Glutamatergic neuron (in vitro differentiated cells): ENCODE measurements around the gene NOD1. TPM values are rescaled to one million over a fixed set of nuclear protein-coding genes. Genes with fewer than 3 reads are reported as not detected.
"Not testable (repeated sequence)": the region's sequence is repeated elsewhere in the genome, so short reads cannot be mapped to it uniquely, and the experiment has no call there.

Experiments used
- DNase-seq: peaks from one replicate; pipeline ENCODE4 v3.0.0; 2022
- H3K27ac Mint-ChIP-seq: one replicate; pipeline ENCODE4 v1.8.0; 2020; ENCODE audit warnings: mild to moderate bottlenecking, mixed read lengths, inconsistent platforms; ENCODE audit not compliant: unreplicated experiment
- H3K27me3 Mint-ChIP-seq: one replicate; pipeline ENCODE4 v1.8.0; 2020; ENCODE audit warnings: mild to moderate bottlenecking, moderate library complexity, mixed read lengths, inconsistent platforms; ENCODE audit not compliant: unreplicated experiment
- H3K36me3 Mint-ChIP-seq: one replicate; pipeline ENCODE4 v1.8.0; 2020; ENCODE audit warnings: mild to moderate bottlenecking, mixed read lengths, inconsistent platforms; ENCODE audit not compliant: unreplicated experiment
- H3K4me1 Mint-ChIP-seq: one replicate; pipeline ENCODE4 v1.8.0; 2020; ENCODE audit warnings: mild to moderate bottlenecking, low read depth, mixed read lengths, inconsistent platforms; ENCODE audit not compliant: unreplicated experiment
- H3K4me3 Mint-ChIP-seq: one replicate; pipeline ENCODE4 v1.8.0; 2020; ENCODE audit warnings: mild to moderate bottlenecking, mixed read lengths, inconsistent platforms; ENCODE audit not compliant: unreplicated experiment
- H3K9me3 Mint-ChIP-seq: one replicate; pipeline ENCODE4 v1.8.0; 2020; ENCODE audit warnings: mild to moderate bottlenecking, moderate library complexity, mixed read lengths, inconsistent platforms; ENCODE audit not compliant: unreplicated experiment
- CTCF ChIP-seq: fragments of 200-600 bp; sonication (generic); IDR thresholded peaks from one replicate; pipeline ENCODE4 v1.5.0; 2021; ENCODE audit not compliant: partially characterized antibody, unreplicated experiment
- total RNA-seq: library from RNA; stranded (reverse); fragmentation: NEBNext Ultra II Directional; extraction: Animal tissue kit (Norgen Biotek cat#: 25700); gene quantifications from one replicate; pipeline ENCODE4 v1.2.1, GENCODE V29; 2021; ENCODE audit not compliant: unreplicated experiment

Gene NOD1
- total RNA-seq, 1 donor from 2014 or later: 9.3 TPM

GRCh38 chr7:30491417-30491816 is 12.8 kb upstream of the NOD1 start:
- H3K9me3 Mint-ChIP-seq: peaks cover 14% of the 10 kb centered on the region
- no peaks in the 10 kb centered on the region for H3K4me1 Mint-ChIP-seq
- no peak for DNase-seq
- no peaks in the 10 kb centered on the region for H3K27me3 Mint-ChIP-seq
- no peak for TF ChIP-seq CTCF
- peaks cover 13% of the 10 kb centered on the region for H3K36me3 Mint-ChIP-seq
- H3K27ac Mint-ChIP-seq: no peak overlapping the region
- H3K4me3 Mint-ChIP-seq: no peak overlapping the region

- no peak for TF ChIP-seq CTCF
- H3K27me3 Mint-ChIP-seq: no peaks in the 10 kb centered on the region
- no peak for DNase-seq
- no peaks in the 10 kb centered on the region for H3K4me1 Mint-ChIP-seq
- H3K27ac Mint-ChIP-seq: no peak overlapping the region
- peaks cover 3% of the 10 kb centered on the region for H3K9me3 Mint-ChIP-seq
- no peak overlapping the region for H3K4me3 Mint-ChIP-seq
- H3K36me3 Mint-ChIP-seq: peaks cover 9% of the 10 kb centered on the region
Observed at GRCh38 chr7:30487371-30487770, 8.8 kb upstream of the NOD1 start.

- Mint-ChIP-seq H3K4me3 (no peak overlapping the region), H3K36me3 (no peaks in the 10 kb centered on the region), H3K4me1 (no peaks in the 10 kb centered on the region), H3K27me3 (no peaks in the 10 kb centered on the region), H3K9me3 (no peaks in the 10 kb centered on the region), H3K27ac (no peak overlapping the region)
- no peak for TF ChIP-seq CTCF
- no peak for DNase-seq
Observed at GRCh38 chr7:30485667-30486066, 7.1 kb upstream of the NOD1 start.

GRCh38 chr7:30481416-30481815 is 2.8 kb upstream of the NOD1 start:
- H3K36me3 Mint-ChIP-seq, DNase-seq, H3K27ac Mint-ChIP-seq, H3K9me3 Mint-ChIP-seq, H3K4me3 Mint-ChIP-seq, H3K27me3 Mint-ChIP-seq, H3K4me1 Mint-ChIP-seq: not testable (repeated sequence)

- Mint-ChIP-seq H3K4me3 (peak overlapping the region; percentile 72), H3K9me3 (peaks cover 2% of the 10 kb centered on the region), H3K27ac (no peak overlapping the region), H3K27me3 (peaks cover 4% of the 10 kb centered on the region), H3K36me3 (no peaks in the 10 kb centered on the region), H3K4me1 (peaks cover 8% of the 10 kb centered on the region)
- TF ChIP-seq CTCF: no peak
- no peak for DNase-seq
Observed at GRCh38 chr7:30479202-30480120, 877 bp upstream of the NOD1 start.
